ENCODE results near the gene MESD.

Gene MESD

DNA sequence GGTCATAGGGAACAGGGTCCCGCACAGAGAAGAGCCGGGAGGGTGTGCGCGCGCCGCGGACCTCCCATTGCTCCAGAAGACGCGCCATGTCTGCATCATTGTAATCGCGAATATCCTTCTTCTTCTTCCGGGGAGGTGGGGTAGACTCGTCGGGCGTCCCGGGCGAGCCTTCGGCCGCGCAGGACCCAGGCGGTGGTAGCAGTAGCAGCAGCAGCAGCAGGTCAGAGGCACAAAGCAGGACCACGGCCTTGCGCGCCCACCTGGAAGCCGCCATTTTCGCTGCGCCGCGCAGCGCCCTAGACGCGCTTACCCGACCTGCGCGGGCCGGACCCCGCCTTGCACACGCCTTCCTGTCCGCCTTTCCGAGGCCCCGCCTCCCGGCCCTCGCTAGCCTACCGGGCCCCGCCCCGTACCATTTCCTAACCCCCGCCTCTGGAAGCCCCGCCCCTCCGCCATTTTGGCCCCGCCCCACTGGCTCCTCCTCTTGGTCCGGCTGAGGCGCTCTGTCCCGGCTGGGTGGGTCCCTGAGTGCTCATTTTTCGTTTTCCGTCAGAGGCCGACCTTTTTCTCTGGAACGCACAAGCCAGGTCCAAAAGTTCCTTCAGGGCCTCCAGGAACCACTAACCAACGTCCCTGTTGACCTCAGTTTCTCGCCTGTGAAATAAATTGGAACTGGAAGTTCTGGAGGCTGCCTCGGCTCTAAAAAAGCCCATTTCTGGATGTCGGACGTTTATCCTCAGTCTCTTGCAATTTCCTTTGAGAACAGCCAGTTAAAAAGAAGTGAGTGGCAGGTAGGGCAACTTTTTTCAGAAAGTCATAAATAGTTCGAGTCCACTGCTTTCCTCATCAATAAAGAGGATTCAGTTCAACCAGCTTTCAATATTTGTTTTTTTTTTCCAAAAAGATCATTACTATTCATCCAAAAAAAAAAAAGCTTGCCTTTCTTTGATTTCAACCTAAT is at the start of gene MESD:
Gene MESD, minus strand, starts transcription at position 302 of the 961 bp plus-strand sequence. Its CDS starts 28 bp downstream, at position 274.
- Histone ChIP-seq H3K9me3 (no peaks in the 10 kb centered on the region), H3K36me3 (no peaks in the 10 kb centered on the region), H3K27me3 (no peaks in the 10 kb centered on the region), H3K4me1 (ENCODE audit: control insufficient read depth in 1 of 2, insufficient read depth in 1 of 2, low read depth in 1 of 2, low read length in 1 of 2) (peaks cover 25 to 32% of the 10 kb centered on the region in 2 experiments), H3K27ac (peak within 1 kb of the TSS; percentile 81), H3K4me3 (ENCODE audit: low read depth in 1 of 2, low read length in 1 of 2) (peak within 1 kb of the TSS; percentile 74 to 88)
- TF ChIP-seq, protein P1, sequence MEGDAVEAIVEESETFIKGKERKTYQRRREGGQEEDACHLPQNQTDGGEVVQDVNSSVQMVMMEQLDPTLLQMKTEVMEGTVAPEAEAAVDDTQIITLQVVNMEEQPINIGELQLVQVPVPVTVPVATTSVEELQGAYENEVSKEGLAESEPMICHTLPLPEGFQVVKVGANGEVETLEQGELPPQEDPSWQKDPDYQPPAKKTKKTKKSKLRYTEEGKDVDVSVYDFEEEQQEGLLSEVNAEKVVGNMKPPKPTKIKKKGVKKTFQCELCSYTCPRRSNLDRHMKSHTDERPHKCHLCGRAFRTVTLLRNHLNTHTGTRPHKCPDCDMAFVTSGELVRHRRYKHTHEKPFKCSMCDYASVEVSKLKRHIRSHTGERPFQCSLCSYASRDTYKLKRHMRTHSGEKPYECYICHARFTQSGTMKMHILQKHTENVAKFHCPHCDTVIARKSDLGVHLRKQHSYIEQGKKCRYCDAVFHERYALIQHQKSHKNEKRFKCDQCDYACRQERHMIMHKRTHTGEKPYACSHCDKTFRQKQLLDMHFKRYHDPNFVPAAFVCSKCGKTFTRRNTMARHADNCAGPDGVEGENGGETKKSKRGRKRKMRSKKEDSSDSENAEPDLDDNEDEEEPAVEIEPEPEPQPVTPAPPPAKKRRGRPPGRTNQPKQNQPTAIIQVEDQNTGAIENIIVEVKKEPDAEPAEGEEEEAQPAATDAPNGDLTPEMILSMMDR (IDR thresholded peaks at IDR 0.05): peak; percentile 33

DNA sequence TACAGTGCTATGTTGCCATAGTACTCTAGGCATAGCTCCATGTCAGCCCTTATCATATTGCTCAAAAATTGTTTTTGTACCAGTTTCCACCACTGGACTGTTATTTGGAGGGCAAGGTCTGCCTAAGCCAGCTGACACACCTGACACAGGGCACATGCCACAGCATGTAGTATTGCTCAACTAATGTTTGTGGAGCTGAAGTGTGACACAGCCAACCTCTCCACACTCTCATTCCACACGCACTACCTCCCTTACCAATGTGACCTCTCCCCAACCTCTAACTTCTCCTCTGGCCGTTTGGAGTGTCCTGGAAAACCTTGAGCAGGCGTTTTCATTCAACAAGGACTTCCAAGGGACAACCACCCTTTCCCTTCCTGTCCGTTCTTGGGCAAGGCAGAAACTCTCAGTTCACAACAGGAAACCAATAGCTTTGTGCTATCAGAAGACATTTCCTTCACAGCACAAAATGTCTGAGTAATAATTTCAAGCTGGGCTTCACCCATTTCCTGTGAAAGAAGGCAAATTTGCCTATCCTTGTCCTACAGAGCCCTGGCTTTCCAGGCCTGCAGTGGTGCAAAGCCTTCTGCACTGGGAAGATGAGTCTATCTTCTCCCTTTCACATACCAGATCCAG is 49.5 kb upstream of the MESD start:
- Histone ChIP-seq H3K4me3 (ENCODE audit: low read depth in 1 of 2, low read length in 1 of 2) (no peak overlapping the region), H3K9me3 (no peaks in the 10 kb centered on the region), H3K4me1 (ENCODE audit: control insufficient read depth in 1 of 2, insufficient read depth in 1 of 2, low read depth in 1 of 2, low read length in 1 of 2) (no peaks in the 10 kb centered on the region), H3K27me3 (no peaks in the 10 kb centered on the region), H3K27ac (no peak overlapping the region), H3K36me3 (no peaks in the 10 kb centered on the region)
- TF ChIP-seq, protein P1 (IDR thresholded peaks at IDR 0.05): no peak

DNA sequence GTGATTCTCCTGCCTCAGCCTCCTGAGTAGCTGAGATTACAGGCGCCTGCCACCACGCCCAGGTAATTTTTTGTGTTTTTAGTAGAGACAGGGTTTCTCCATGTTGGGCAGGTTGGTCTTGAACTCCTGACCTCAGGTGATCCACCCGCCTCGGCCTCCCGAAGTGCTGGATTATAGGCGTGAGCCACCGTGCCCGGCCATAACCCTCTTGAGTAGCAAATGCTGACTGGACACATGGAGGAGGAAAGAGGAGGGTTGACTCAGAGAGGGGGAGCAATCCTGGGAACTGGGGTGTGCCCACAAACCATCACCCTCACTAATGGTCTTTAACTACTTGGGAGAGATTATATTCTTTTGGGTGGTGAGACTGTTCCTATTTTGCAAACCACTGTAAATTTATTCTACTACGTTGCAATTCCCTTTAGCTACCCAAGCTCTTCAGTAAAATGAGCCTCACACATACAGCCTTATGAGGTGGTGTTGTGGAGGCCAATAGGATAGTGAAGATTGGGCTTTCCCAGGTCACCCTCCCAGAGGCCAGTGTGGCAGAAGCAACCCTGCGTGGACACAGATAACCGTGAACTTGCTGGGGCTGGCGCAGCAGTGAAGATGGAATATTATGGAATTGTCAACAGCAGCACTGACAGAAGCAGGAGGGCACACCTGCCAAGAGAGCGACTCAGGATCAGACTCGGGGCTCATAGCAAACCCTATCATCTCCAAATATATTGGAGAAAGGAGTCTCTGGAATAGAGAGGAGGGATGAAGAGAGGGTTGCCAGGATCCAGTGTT is 48.5 kb upstream of the MESD start:
- no peaks in the 10 kb centered on the region for H3K9me3 ChIP-seq
- TF ChIP-seq, protein P1 (IDR thresholded peaks at IDR 0.05): no peak
- H3K4me1 ChIP-seq (ENCODE audit: control insufficient read depth in 1 of 2, insufficient read depth in 1 of 2, low read depth in 1 of 2, low read length in 1 of 2): no peaks in the 10 kb centered on the region
- H3K4me3 ChIP-seq (ENCODE audit: low read depth in 1 of 2, low read length in 1 of 2): no peak overlapping the region
- H3K36me3 ChIP-seq: no peaks in the 10 kb centered on the region
- H3K27me3 ChIP-seq: no peaks in the 10 kb centered on the region
- no peak overlapping the region for H3K27ac ChIP-seq

DNA sequence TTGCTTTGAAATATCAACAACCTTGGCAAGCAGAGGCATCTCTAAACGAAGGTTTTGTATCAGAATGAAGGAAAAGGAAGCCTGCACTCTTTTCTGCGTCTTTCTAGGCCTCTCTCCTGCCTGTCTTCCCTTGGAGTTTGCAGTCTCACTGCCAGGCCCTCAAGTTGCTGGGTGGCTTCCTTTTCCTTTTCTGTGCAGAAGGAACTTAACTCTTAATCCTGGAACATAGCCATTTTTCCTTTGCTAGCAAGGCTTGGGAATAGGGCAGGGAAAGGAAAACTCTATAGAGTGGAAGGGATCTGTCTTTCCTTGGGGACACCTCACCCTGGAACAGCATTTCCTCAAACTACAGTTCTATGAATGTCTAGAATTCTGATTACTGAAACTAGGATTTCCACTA is 43.9 kb upstream of the MESD start:
- H3K9me3 ChIP-seq: no peaks in the 10 kb centered on the region
- peaks cover 13 to 15% of the 10 kb centered on the region in 2 experiments for H3K4me1 ChIP-seq (ENCODE audit: control insufficient read depth in 1 of 2, insufficient read depth in 1 of 2, low read depth in 1 of 2, low read length in 1 of 2)
- no peaks in the 10 kb centered on the region for H3K36me3 ChIP-seq
- H3K27ac ChIP-seq: no peak overlapping the region
- no peak overlapping the region for H3K4me3 ChIP-seq (ENCODE audit: low read depth in 1 of 2, low read length in 1 of 2)
- peaks cover 4% of the 10 kb centered on the region for H3K27me3 ChIP-seq
- TF ChIP-seq, protein P1 (IDR thresholded peaks at IDR 0.05): no peak

DNA sequence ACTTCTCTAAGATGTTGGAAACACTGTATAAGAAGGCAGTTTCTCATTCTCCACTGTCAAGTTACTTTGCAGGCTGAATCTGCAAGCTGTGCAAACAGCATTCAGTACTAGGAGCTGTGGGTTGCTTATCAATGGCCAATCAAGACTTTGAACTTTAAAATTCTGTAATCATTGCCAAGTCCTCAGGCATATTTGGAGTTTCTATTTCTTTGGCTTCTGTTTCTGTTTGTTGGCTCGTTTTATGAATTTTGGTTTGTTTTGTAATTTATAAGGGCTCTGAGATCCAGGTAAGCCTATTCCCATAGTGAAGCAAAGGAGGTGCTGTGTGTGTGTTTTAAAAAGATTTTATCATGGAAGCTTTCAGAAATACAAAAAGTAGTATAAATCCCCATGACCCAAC is 43.2 kb upstream of the MESD start:
- TF ChIP-seq, protein P1 (IDR thresholded peaks at IDR 0.05): no peak
- H3K36me3 ChIP-seq: no peaks in the 10 kb centered on the region
- no peaks in the 10 kb centered on the region for H3K9me3 ChIP-seq

More for the DNA sequence above, 43.2 kb upstream of the MESD start:
- Histone ChIP-seq H3K4me3 (ENCODE audit: low read depth in 1 of 2, low read length in 1 of 2) (no peak overlapping the region), H3K4me1 (ENCODE audit: control insufficient read depth in 1 of 2, insufficient read depth in 1 of 2, low read depth in 1 of 2, low read length in 1 of 2) (peaks cover 13 to 15% of the 10 kb centered on the region in 2 experiments), H3K27ac (no peak overlapping the region), H3K27me3 (peaks cover 4% of the 10 kb centered on the region)
